SK-N-SH (cell line): ENCODE measurements around the gene CDC42EP4. TPM values are rescaled to one million over a fixed set of nuclear protein-coding genes. Genes with fewer than 3 reads are reported as not detected.

Experiments used
- CTCF ChIA-PET: fragments of 300-600, 350-600 bp; formaldehyde crosslinking; extraction: SDS; loops from one replicate; lab custom pipeline; 2021; lab: Yijun Ruan, JAX
- POLR2A ChIA-PET: fragments of 350-600 bp; sonication (Branson Sonifier 250); formaldehyde crosslinking; extraction: SDS; loops from one replicate; lab custom pipeline; 2020; ENCODE audit warnings: antibody characterized with exemption, inconsistent platforms; lab: Yijun Ruan, JAX
- DNase-seq: peaks from one replicate; pipeline ENCODE4 v3.0.0; 2012
- H2AFZ ChIP-seq: fragments of 200-600 bp; sonication (generic); 2 replicates; pipeline ENCODE4 v1.8.1; 2016; ENCODE audit warnings: antibody characterized with exemption, mild to moderate bottlenecking, low read depth
- H3F3A ChIP-seq: fragments of 200-600 bp; sonication (generic); replicated peaks from 2 replicates; pipeline ENCODE3; 2016; ENCODE audit warnings: antibody characterized with exemption, mild to moderate bottlenecking; ENCODE audit not compliant: insufficient read depth
- H3K27ac ChIP-seq, 2 experiments: fragments of 200-500 bp in 1 of 2; fragments of 200-600 bp in 1 of 2; sonication (Bioruptor generic) in 1 of 2; sonication (generic), shearing (Covaris generic) in 1 of 2; 2 replicates each; pipeline versions ENCODE4 v1.5.1 to v1.6.1; 2014 to 2016; ENCODE audit warnings: low read depth in 2 of 2, inconsistent platforms in 1 of 2, low read length in 1 of 2, mild to moderate bottlenecking in 1 of 2, mixed read lengths in 1 of 2
- H3K27me3 ChIP-seq: fragments of 200-600 bp; sonication (generic), shearing (Covaris generic); 2 replicates; pipeline ENCODE4 v1.6.1; 2016; ENCODE audit warnings: mixed run types; ENCODE audit not compliant: insufficient read depth
- H3K36me3 ChIP-seq, 2 experiments: fragments of 200-500 bp in 1 of 2; fragments of 200-600 bp in 1 of 2; sonication (Bioruptor generic) in 1 of 2; sonication (generic) in 1 of 2; replicated peaks in 1 of 2; 2 replicates each; pipeline versions ENCODE3 to v1.5.1; 2014 to 2016; ENCODE audit warnings: low read length in 1 of 2, mild to moderate bottlenecking in 1 of 2; ENCODE audit not compliant: insufficient read depth in 2 of 2, control insufficient read depth in 1 of 2
- H3K4me1 ChIP-seq, 2 experiments: fragments of 200-500 bp in 1 of 2; fragments of 200-600 bp in 1 of 2; sonication (Bioruptor generic) in 1 of 2; sonication (generic), shearing (Covaris generic) in 1 of 2; 2 replicates each; pipeline versions ENCODE4 v1.5.1 to v1.6.1; 2014 to 2016; ENCODE audit warnings: low read depth in 1 of 2, low read length in 1 of 2, mixed run types in 1 of 2; ENCODE audit not compliant: insufficient read depth in 2 of 2, control insufficient read depth in 1 of 2
- H3K4me2 ChIP-seq: fragments of 200-600 bp; sonication (generic), shearing (Covaris generic); 2 replicates; pipeline ENCODE4 v1.6.1; 2017; ENCODE audit warnings: mixed run types
- H3K4me3 ChIP-seq, 2 experiments: fragments of 200-500 bp in 1 of 2; fragments of 200-600 bp in 1 of 2; sonication (Bioruptor generic) in 1 of 2; sonication (generic), shearing (Covaris generic) in 1 of 2; 2 replicates each; pipeline versions ENCODE4 v1.5.1 to v1.8.1; 2014 to 2016; ENCODE audit warnings: low read depth in 2 of 2, inconsistent platforms in 1 of 2, low read length in 1 of 2, mild to moderate bottlenecking in 1 of 2, mixed read lengths in 1 of 2, moderate library complexity in 1 of 2
- H3K79me2 ChIP-seq: fragments of 200-600 bp; sonication (generic); 2 replicates; pipeline ENCODE4 v1.8.1; 2017; ENCODE audit warnings: mild to moderate bottlenecking; ENCODE audit not compliant: insufficient read depth
- H3K9ac ChIP-seq: fragments of 200-600 bp; sonication (generic); 2 replicates; pipeline ENCODE4 v1.6.1; 2017; ENCODE audit warnings: mixed run types
- H3K9me2 ChIP-seq: fragments of 200-600 bp; sonication (generic); 2 replicates; pipeline ENCODE4 v1.6.1; 2017; ENCODE audit warnings: mixed run types
- H3K9me3 ChIP-seq: fragments of 200-600 bp; sonication (generic); 2 replicates; pipeline ENCODE4 v1.6.1; 2017; ENCODE audit warnings: mixed run types, mild to moderate bottlenecking, moderate library complexity
- H4K20me1 ChIP-seq: fragments of 200-600 bp; sonication (generic); 2 replicates; pipeline ENCODE4 v1.6.1; 2017; ENCODE audit warnings: mild to moderate bottlenecking, mixed run types; ENCODE audit not compliant: insufficient read depth
- CHD2 ChIP-seq: fragments of 150-350 bp; IDR thresholded peaks from 2 replicates; pipeline ENCODE4 v1.6.1; 2018; ENCODE audit warnings: low read length; ENCODE audit not compliant: partially characterized antibody
- ELF1 ChIP-seq: IDR thresholded peaks from 2 replicates; pipeline ENCODE4 v1.4.0; 2012
- EP300 ChIP-seq, 2 experiments: IDR thresholded peaks; 2 replicates each; pipeline versions ENCODE4 v1.4.0 to v1.6.1; 2012; ENCODE audit warnings: borderline replicate concordance in 1 of 2, low read depth in 1 of 2, low read length in 1 of 2
- FOSL2 ChIP-seq: IDR thresholded peaks from 2 replicates; pipeline ENCODE4 v1.4.0; 2012; ENCODE audit warnings: low read depth, mild to moderate bottlenecking, moderate library complexity, borderline replicate concordance
- FOXJ3 ChIP-seq: sonication (generic); formaldehyde crosslinking; IDR thresholded peaks from 2 replicates; pipeline ENCODE4 v1.5.1; 2020; ENCODE audit warnings: mild to moderate bottlenecking, missing genetic modification reagents
- GABPA ChIP-seq: IDR thresholded peaks from 2 replicates; pipeline ENCODE4 v1.4.0; 2012; ENCODE audit warnings: low read depth, mild to moderate bottlenecking
- GATA2 ChIP-seq: sonication (generic); formaldehyde crosslinking; IDR thresholded peaks from 2 replicates; pipeline ENCODE4 v1.5.0; 2020; ENCODE audit warnings: mild to moderate bottlenecking, missing genetic modification reagents
- NFIC ChIP-seq: IDR thresholded peaks from 2 replicates; pipeline ENCODE4 v1.4.0; 2012; ENCODE audit warnings: borderline replicate concordance
- POLR2AphosphoS5 ChIP-seq: IDR thresholded peaks from 2 replicates; pipeline ENCODE4 v1.6.1; 2012; ENCODE audit warnings: low read depth, low read length
- RAD21 ChIP-seq: IDR thresholded peaks from 2 replicates; pipeline ENCODE4 v1.6.1; 2012; ENCODE audit warnings: mild to moderate bottlenecking, low read length
- RCOR1 ChIP-seq: fragments of 150-350 bp; IDR thresholded peaks from 2 replicates; pipeline ENCODE4 v1.6.1; 2017; ENCODE audit warnings: antibody characterized with exemption, low read length
- SIN3A ChIP-seq: IDR thresholded peaks from 2 replicates; pipeline ENCODE4 v1.6.1; 2012; ENCODE audit warnings: low read depth, mild to moderate bottlenecking, low read length, moderate library complexity, borderline replicate concordance
- TAF1 ChIP-seq: IDR thresholded peaks from 2 replicates; pipeline ENCODE4 v1.6.1; 2012; ENCODE audit warnings: low read depth, mild to moderate bottlenecking, low read length, moderate library complexity, borderline replicate concordance
- TCF12 ChIP-seq: IDR thresholded peaks from 2 replicates; pipeline ENCODE4 v1.4.0; 2012
- TEAD4 ChIP-seq: IDR thresholded peaks from 2 replicates; pipeline ENCODE4 v1.4.0; 2012; ENCODE audit warnings: mild to moderate bottlenecking, borderline replicate concordance; ENCODE audit not compliant: insufficient read depth
- WGBS: methylation state at CpG from one replicate; pipeline ENCODE4 v1.1.6; 2017; ENCODE audit warnings: low lambda C conversion rate; 5-methylcytosine and 5-hydroxymethylcytosine counted together
- polyA plus RNA-seq, 3 experiments: library from polyadenylated mRNA; depleted of rRNA; stranded (reverse); fragments of >200 nt; gene quantifications; 2 replicates each; pipeline ENCODE4 v1.2.3, GENCODE V29; 2012
- TF ChIP-seq, protein P1 (sequence below): IDR thresholded peaks from 2 replicates; pipeline ENCODE4 v1.4.0; 2012; ENCODE audit warnings: low read depth
- TF ChIP-seq, protein P2 (sequence below): fragments of 150-350 bp; IDR thresholded peaks from 2 replicates; pipeline ENCODE4 v1.6.1; 2017; ENCODE audit warnings: antibody characterized with exemption, low read length, low read depth, borderline replicate concordance

The CDC42EP4 gene
- polyA plus RNA-seq, 1 of the 3 experiments (the other 2 are of a cell fraction): 28.3 TPM

DNA sequence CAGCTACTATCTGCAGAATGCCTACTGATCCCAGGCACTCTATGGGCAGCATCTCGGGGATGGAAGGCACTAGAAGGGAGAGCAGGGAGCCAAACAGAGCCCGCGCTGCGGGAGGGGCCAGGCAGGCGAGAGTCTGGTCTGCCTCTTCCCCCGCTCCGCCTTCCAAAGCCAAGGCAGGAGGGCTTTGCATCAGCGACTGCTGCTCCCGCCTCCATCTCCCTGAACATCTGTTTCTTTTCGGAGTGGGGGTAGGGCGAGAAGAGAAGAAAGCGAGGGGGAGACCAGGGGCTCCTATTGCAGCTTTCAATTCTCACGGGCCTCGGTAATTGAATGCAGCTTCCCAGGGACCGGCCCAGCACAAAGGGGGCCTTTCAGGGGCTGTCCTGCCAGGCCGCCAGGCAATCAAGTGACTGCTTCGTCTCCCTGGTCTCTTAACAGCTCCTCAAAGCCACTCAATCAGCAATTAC, 31.4 kb upstream of the CDC42EP4 start:
- peak overlapping the region; percentile 80 for H3K4me2 ChIP-seq
- TF ChIP-seq FOXJ3: peak; percentile 55; the same call in 1 of the 2 replicates
- TF ChIP-seq GABPA: no peak
- peak; percentile 94 for TF ChIP-seq TCF12
- peak; percentile 47; the same call in 1 of the 2 replicates for TF ChIP-seq NFIC
- TF ChIP-seq EP300 (IDR thresholded peaks at IDR 0.05; ENCODE audit: borderline replicate concordance in 1 of 2, low read depth in 1 of 2, low read length in 1 of 2): peak; percentile 56 to 72; a peak in 3 of 4 replicates
- TF ChIP-seq, protein P1, sequence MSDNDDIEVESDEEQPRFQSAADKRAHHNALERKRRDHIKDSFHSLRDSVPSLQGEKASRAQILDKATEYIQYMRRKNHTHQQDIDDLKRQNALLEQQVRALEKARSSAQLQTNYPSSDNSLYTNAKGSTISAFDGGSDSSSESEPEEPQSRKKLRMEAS: peak; percentile 81
- TF ChIP-seq CHD2: peak; percentile 96
- peak; percentile 34; the same call in 1 of the 2 replicates for TF ChIP-seq GATA2 (CRISPR knock-in tag)
- TF ChIP-seq RCOR1: peak; percentile 62; the same call in 1 of the 2 replicates
- peak; percentile 65; the same call in 1 of the 2 replicates for TF ChIP-seq TAF1
- peak; percentile 45 for TF ChIP-seq RAD21
- TF ChIP-seq, protein P2, sequence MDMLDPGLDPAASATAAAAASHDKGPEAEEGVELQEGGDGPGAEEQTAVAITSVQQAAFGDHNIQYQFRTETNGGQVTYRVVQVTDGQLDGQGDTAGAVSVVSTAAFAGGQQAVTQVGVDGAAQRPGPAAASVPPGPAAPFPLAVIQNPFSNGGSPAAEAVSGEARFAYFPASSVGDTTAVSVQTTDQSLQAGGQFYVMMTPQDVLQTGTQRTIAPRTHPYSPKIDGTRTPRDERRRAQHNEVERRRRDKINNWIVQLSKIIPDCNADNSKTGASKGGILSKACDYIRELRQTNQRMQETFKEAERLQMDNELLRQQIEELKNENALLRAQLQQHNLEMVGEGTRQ: no peak
- TF ChIP-seq POLR2AphosphoS5: peak; percentile 77
- TF ChIP-seq FOSL2: no peak
- no peak for TF ChIP-seq TEAD4
- TF ChIP-seq SIN3A: no peak
- no peak for TF ChIP-seq ELF1
- no peaks in the 10 kb centered on the region for H3K9me2 ChIP-seq
- H3K4me1 ChIP-seq: peaks cover 23 to 40% of the 10 kb centered on the region in 2 experiments
- H3K9me3 ChIP-seq: no peaks in the 10 kb centered on the region
- peaks cover 5% of the 10 kb centered on the region for H3F3A ChIP-seq
- peak overlapping the region; percentile 70 to 92 for H3K27ac ChIP-seq
- no peaks in the 10 kb centered on the region for H4K20me1 ChIP-seq
- ChIA-PET POLR2A (interaction anchor here (0.7 to 4.3 kb wide), 11 partner anchors 10 to 111 kb away, joined by 3 to 26 read pairs (median 5); a partner anchor contains a TSS), CTCF (interaction anchor here (0.8 to 6.1 kb wide), 15 partner anchors 15 to 856 kb away, joined by 3 to 49 read pairs (median 5); partner anchors contain the start of gene CDC42EP4)
- no peaks in the 10 kb centered on the region for H3K36me3 ChIP-seq
- peak overlapping the region; percentile 46; the same call in 1 of the 2 replicates for H3K9ac ChIP-seq
- peak overlapping the region in 1 of 2 experiments; percentile 4; a peak in 1 of 4 replicates for H3K4me3 ChIP-seq
- no peaks in the 10 kb centered on the region for H3K79me2 ChIP-seq
- WGBS: 29% methylated on average over 16 of the region's 17 CpGs
- H3K27me3 ChIP-seq: no peaks in the 10 kb centered on the region
- DNase-seq: peak; percentile 94
- H2AFZ ChIP-seq: peak overlapping the region; percentile 82
